Measurements from ENCODE around the gene SCNN1B. TPM values are rescaled to one million over a fixed set of nuclear protein-coding genes. Genes with fewer than 3 reads are reported as not detected.
A peak's percentile ranks its signal among the peaks of the same experiment; 100 is the strongest.
"Not testable (repeated sequence)": the region's sequence is repeated elsewhere in the genome, so short reads cannot be mapped to it uniquely, and the experiment has no call there.

The SCNN1B gene
- total RNA-seq, 2 donors from 2014 or later: 4.7 TPM; not detected in 1

GRCh38 chr16:23359092-23359760, 57.1 kb downstream of the SCNN1B start:
- no peak for TF ChIP-seq CTCF (IDR thresholded peaks at IDR 0.05)
- WGBS, 2 donors: 81 to 86% methylated on average over 8 of the region's 8 CpGs
- DNase-seq (no peak), ATAC-seq (no peak)
- no peak overlapping the region for H3K4me3 ChIP-seq
- no peaks in the 10 kb centered on the region for H3K27me3 ChIP-seq
- peaks cover 18% of the 10 kb centered on the region for H3K4me1 ChIP-seq
- H3K9me3 ChIP-seq: no peaks in the 10 kb centered on the region
- intact Hi-C loops (cut with DNase I): no loop called here
- H3K27ac ChIP-seq: no peak overlapping the region
- H3K36me3 ChIP-seq (replicated peaks in 1 of 2; ENCODE audit: insufficient read depth in 1 of 2, low read depth in 2 of 2): no peaks in the 10 kb centered on the region

- Histone ChIP-seq H3K4me1 (peaks cover 37% of the 10 kb centered on the region), H3K9me3 (no peaks in the 10 kb centered on the region), H3K36me3 (replicated peaks in 1 of 2; ENCODE audit: insufficient read depth in 1 of 2, low read depth in 2 of 2) (no peaks in the 10 kb centered on the region), H3K27ac (peak overlapping the region; percentile 52 to 79 (median 74)), H3K27me3 (no peaks in the 10 kb centered on the region), H3K4me3 (no peak overlapping the region)
- DNase-seq (peak; percentile 69 to 88 (median 76)), ATAC-seq (peak; percentile 81)
- intact Hi-C loops (cut with DNase I): no loop called here
- 37 to 54% methylated on average over 6 to 11 of the region's 11 CpGs for WGBS, 2 donors
- TF ChIP-seq CTCF (IDR thresholded peaks at IDR 0.05): no peak
- TF ChIP-seq POLR2A (IDR thresholded peaks at IDR 0.05): no peak
Measured at GRCh38 chr16:23362460-23363317, 60.6 kb downstream of the SCNN1B start.

GRCh38 chr16:23365602-23366240, 63.6 kb downstream of the SCNN1B start:
- intact Hi-C loops (cut with DNase I): no loop called here
- H3K27ac ChIP-seq: peak overlapping the region in 3 of 4 donors; percentile 51 to 62 (median 58)
- DNase-seq (peak; percentile 63 to 78 (median 72)), ATAC-seq (peak; percentile 79)
- H3K27me3 ChIP-seq: no peaks in the 10 kb centered on the region
- no peak for TF ChIP-seq POLR2A (IDR thresholded peaks at IDR 0.05)
- TF ChIP-seq CTCF (IDR thresholded peaks at IDR 0.05): no peak
- 9 to 12% methylated on average over 5 of the region's 5 CpGs for WGBS, 2 donors
- peaks cover 37% of the 10 kb centered on the region for H3K4me1 ChIP-seq
- H3K4me3 ChIP-seq: no peak overlapping the region
- H3K36me3 ChIP-seq (replicated peaks in 1 of 2; ENCODE audit: insufficient read depth in 1 of 2, low read depth in 2 of 2): no peaks in the 10 kb centered on the region
- H3K9me3 ChIP-seq: no peaks in the 10 kb centered on the region

- Histone ChIP-seq H3K4me1 (peaks cover 37% of the 10 kb centered on the region), H3K27ac (peak overlapping the region in 3 of 4 donors; percentile 51 to 62 (median 58))
- intact Hi-C loops (cut with DNase I); ATAC-seq; H3K9me3 ChIP-seq; H3K36me3 ChIP-seq (replicated peaks in 1 of 2; ENCODE audit: insufficient read depth in 1 of 2, low read depth in 2 of 2); DNase-seq; H3K27me3 ChIP-seq; H3K4me3 ChIP-seq: not testable (repeated sequence)
- WGBS, 2 donors: 80 to 84% methylated on average over 7 of the region's 7 CpGs
Measured at GRCh38 chr16:23366341-23366740, 64.2 kb downstream of the SCNN1B start.

GRCh38 chr16:23367564-23367963, 65.5 kb downstream of the SCNN1B start:
- WGBS, 2 donors: 83 to 94% methylated on average over 10 of the region's 10 CpGs
- TF ChIP-seq CTCF (IDR thresholded peaks at IDR 0.05) (no peak), POLR2A (IDR thresholded peaks at IDR 0.05) (no peak)
- Histone ChIP-seq H3K4me3 (no peak overlapping the region), H3K9me3 (no peaks in the 10 kb centered on the region), H3K36me3 (replicated peaks in 1 of 2; ENCODE audit: insufficient read depth in 1 of 2, low read depth in 2 of 2) (no peaks in the 10 kb centered on the region), H3K27me3 (no peaks in the 10 kb centered on the region), H3K27ac (no peak overlapping the region), H3K4me1 (peaks cover 34% of the 10 kb centered on the region)
- ATAC-seq (no peak), DNase-seq (no peak)
- intact Hi-C loops (cut with DNase I): no loop called here

Measured in body of pancreas (tissue), 4 donors.